Keratinocyte (primary cell): ENCODE data around the gene ADAMTS17. TPM values are rescaled to one million over a fixed set of nuclear protein-coding genes. Genes with fewer than 3 reads are reported as not detected.

Experiments
- DNase-seq: peaks from one replicate; pipeline ENCODE4 v3.0.0-alpha.2; 2011; ENCODE audit warnings: low read depth, missing footprints, low spot score
- FAIRE-seq: peaks from 2 replicates; lab custom pipeline; 2011; peaks lifted over from hg19 to GRCh38; lab: Jason Lieb, UNC
- H2AFZ ChIP-seq: 2 replicates; pipeline ENCODE4 v1.6.0; 2012; ENCODE audit warnings: low read length, control low read depth, inconsistent platforms; ENCODE audit not compliant: control insufficient read depth
- H3K27ac ChIP-seq: 2 replicates; pipeline ENCODE4 v1.5.1; 2011; ENCODE audit warnings: low read length; ENCODE audit not compliant: control insufficient read depth, insufficient read depth
- H3K27me3 ChIP-seq: 3 replicates; pipeline ENCODE4 v1.6.0; 2011; ENCODE audit warnings: low read length; ENCODE audit not compliant: control insufficient read depth, insufficient read depth; ENCODE audit errors: extremely low read depth
- H3K36me3 ChIP-seq, 2 experiments: 2 replicates in 1 of 2; 3 replicates in 1 of 2; pipeline ENCODE4 v1.5.1; 2011; ENCODE audit warnings: low read length in 2 of 2, mild to moderate bottlenecking in 1 of 2; ENCODE audit not compliant: control insufficient read depth in 2 of 2, insufficient read depth in 2 of 2; ENCODE audit errors: extremely low read depth in 1 of 2
- H3K4me1 ChIP-seq: 3 replicates; pipeline ENCODE4 v1.5.1; 2011; ENCODE audit warnings: low read length; ENCODE audit not compliant: control insufficient read depth, insufficient read depth; ENCODE audit errors: extremely low read depth
- H3K4me2 ChIP-seq: 3 replicates; pipeline ENCODE4 v1.6.0; 2011; ENCODE audit warnings: low read depth, low read length; ENCODE audit not compliant: control insufficient read depth, insufficient read depth; ENCODE audit errors: extremely low read depth
- H3K4me3 ChIP-seq, 3 experiments: fragments of 200-600 bp in 1 of 3; sonication (generic) in 1 of 3; 2 replicates in 2 of 3; 3 replicates in 1 of 3; pipeline ENCODE4 v1.5.1; 2011 to 2016; ENCODE audit warnings: low read length in 3 of 3, mild to moderate bottlenecking in 3 of 3, control low read depth in 2 of 3, inconsistent platforms in 1 of 3, low read depth in 1 of 3, mixed read lengths in 1 of 3, mixed run types in 1 of 3, moderate library complexity in 1 of 3; ENCODE audit not compliant: control insufficient read depth in 2 of 3, insufficient read depth in 2 of 3; ENCODE audit errors: extremely low read depth in 1 of 3
- H3K79me2 ChIP-seq: 2 replicates; pipeline ENCODE4 v1.6.0; 2012; ENCODE audit warnings: low read length; ENCODE audit not compliant: control insufficient read depth, insufficient read depth
- H3K9ac ChIP-seq: 3 replicates; pipeline ENCODE4 v1.6.0; 2011; ENCODE audit warnings: low read length; ENCODE audit not compliant: control insufficient read depth, insufficient read depth; ENCODE audit errors: extremely low read depth
- H3K9me1 ChIP-seq: 3 replicates; pipeline ENCODE4 v1.6.0; 2011; ENCODE audit warnings: low read length; ENCODE audit not compliant: control insufficient read depth, insufficient read depth; ENCODE audit errors: extremely low read depth
- H3K9me3 ChIP-seq: 2 replicates; pipeline ENCODE4 v1.5.1; 2012; ENCODE audit warnings: low read depth, low read length; ENCODE audit not compliant: control insufficient read depth
- H4K20me1 ChIP-seq: 3 replicates; pipeline ENCODE4 v1.6.0; 2011; ENCODE audit warnings: low read length; ENCODE audit not compliant: control insufficient read depth, insufficient read depth; ENCODE audit errors: extremely low read depth
- EZH2 ChIP-seq: IDR thresholded peaks from one replicate; pipeline ENCODE4 v1.6.1; 2012; ENCODE audit warnings: inconsistent platforms, mild to moderate bottlenecking, low read length, moderate library complexity
- dilution Hi-C: fragments of 300-500 bp; cut with MboI; formaldehyde crosslinking; loops from one replicate; pipeline ENCODE4 v1.7.0; 2020; ENCODE audit warnings: low sequenced_read_pairs; ENCODE audit not compliant: extremely low pct_ligation_motif_present
- polyA plus RNA-seq, 5 experiments: library from polyadenylated mRNA; depleted of rRNA in 3 of 5; stranded (reverse) in 3 of 5; stranded (forward) in 1 of 5; unstranded in 1 of 5; fragments of >200 nt; gene quantifications; 1 replicate in 1 of 5; 2 replicates in 3 of 5; 3 replicates in 1 of 5; pipeline versions ENCODE4 v1.2.1 to v1.2.3, GENCODE V29; 2011 to 2012; ENCODE audit warnings: missing spikeins in 2 of 5, low read depth in 1 of 5, low replicate concordance in 1 of 5
- TF ChIP-seq, protein P1 (sequence below), 3 experiments: IDR thresholded peaks in 1 of 3; conservative IDR thresholded peaks in 1 of 3; optimal IDR thresholded peaks in 1 of 3; 2 replicates in 2 of 3; 3 replicates in 1 of 3; pipeline versions ENCODE3 to v1.5.1; 2011; ENCODE audit warnings: low read length in 3 of 3, mild to moderate bottlenecking in 3 of 3, moderate library complexity in 2 of 3, control low read depth in 1 of 3, inconsistent platforms in 1 of 3; ENCODE audit not compliant: insufficient read depth in 2 of 3; ENCODE audit errors: extremely low read depth in 1 of 3

The ADAMTS17 gene
- polyA plus RNA-seq, 1 donor (not counting 4 experiments of a cell fraction or from before 2014, with no cell fraction given), result 0.18 TPM

DNA sequence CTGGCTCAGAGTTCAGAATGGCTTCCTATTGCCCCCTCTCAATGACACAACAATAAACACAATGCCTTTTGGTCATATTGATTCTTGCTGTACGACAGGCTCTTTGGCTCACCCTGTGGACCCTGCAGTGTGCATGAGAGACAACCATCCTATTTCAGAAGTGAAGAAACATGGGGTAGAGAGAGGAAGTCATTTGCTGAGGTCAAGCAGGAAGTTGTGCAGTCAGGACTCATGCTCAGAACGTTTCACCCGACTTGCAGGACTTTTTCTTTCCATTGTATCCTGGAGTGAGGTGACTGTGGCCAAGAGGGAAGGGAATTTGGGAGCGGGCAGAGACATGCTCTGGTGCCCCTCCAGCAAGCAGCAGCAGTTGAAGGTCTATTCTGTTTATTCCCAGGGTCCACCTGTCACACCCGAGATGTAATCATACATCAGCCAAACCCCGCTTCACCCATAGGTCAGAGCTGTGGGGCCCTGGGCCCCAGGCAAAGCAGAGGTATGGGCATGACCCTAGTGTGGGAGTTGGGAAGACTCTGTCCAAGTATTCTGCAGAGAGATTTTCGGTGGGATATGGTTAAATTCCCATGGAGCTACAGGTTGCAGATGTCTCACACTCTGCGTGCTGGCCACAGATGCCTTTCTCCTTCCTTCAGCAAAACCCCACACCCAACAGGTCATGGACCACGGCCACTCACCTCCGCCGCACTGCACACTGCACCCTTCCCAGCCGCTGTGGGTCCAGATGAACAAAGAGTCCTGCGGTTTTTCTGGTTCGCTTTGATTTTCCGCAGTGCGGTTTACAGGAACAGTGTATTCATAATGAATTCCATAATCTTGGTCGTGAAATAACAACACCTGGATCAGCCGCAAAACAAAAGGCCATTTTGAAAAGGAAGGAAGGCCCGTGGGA, 290.6 kb downstream of the ADAMTS17 start:
- H3K4me1 ChIP-seq, result no peaks in the 10 kb centered on the region
- H3K9me1 ChIP-seq, result no peaks in the 10 kb centered on the region
- no peaks in the 10 kb centered on the region for H3K79me2 ChIP-seq
- dilution Hi-C loops, result no loop called here
- no peak overlapping the region for H3K27ac ChIP-seq
- H3K4me3 ChIP-seq, result no peak overlapping the region
- H3K9me3 ChIP-seq, result no peaks in the 10 kb centered on the region
- no peak overlapping the region for H2AFZ ChIP-seq
- no peaks in the 10 kb centered on the region for H4K20me1 ChIP-seq
- no peak overlapping the region for H3K4me2 ChIP-seq
- H3K9ac ChIP-seq, result no peak overlapping the region
- no peak for FAIRE-seq
- DNase-seq, result no peak
- peaks cover 42% of the 10 kb centered on the region for H3K27me3 ChIP-seq
- no peaks in the 10 kb centered on the region for H3K36me3 ChIP-seq
- TF ChIP-seq, protein P1, sequence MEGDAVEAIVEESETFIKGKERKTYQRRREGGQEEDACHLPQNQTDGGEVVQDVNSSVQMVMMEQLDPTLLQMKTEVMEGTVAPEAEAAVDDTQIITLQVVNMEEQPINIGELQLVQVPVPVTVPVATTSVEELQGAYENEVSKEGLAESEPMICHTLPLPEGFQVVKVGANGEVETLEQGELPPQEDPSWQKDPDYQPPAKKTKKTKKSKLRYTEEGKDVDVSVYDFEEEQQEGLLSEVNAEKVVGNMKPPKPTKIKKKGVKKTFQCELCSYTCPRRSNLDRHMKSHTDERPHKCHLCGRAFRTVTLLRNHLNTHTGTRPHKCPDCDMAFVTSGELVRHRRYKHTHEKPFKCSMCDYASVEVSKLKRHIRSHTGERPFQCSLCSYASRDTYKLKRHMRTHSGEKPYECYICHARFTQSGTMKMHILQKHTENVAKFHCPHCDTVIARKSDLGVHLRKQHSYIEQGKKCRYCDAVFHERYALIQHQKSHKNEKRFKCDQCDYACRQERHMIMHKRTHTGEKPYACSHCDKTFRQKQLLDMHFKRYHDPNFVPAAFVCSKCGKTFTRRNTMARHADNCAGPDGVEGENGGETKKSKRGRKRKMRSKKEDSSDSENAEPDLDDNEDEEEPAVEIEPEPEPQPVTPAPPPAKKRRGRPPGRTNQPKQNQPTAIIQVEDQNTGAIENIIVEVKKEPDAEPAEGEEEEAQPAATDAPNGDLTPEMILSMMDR (optimal IDR thresholded peaks at IDR 0.05 in 1 of 3, IDR thresholded peaks at IDR 0.05 in 1 of 3, conservative IDR thresholded peaks at IDR 0.05 in 1 of 3; ENCODE audit: extremely low read depth in 1 of 3, insufficient read depth in 2 of 3, low read length in 3 of 3), result no peak
- TF ChIP-seq EZH2, result no peak

DNA sequence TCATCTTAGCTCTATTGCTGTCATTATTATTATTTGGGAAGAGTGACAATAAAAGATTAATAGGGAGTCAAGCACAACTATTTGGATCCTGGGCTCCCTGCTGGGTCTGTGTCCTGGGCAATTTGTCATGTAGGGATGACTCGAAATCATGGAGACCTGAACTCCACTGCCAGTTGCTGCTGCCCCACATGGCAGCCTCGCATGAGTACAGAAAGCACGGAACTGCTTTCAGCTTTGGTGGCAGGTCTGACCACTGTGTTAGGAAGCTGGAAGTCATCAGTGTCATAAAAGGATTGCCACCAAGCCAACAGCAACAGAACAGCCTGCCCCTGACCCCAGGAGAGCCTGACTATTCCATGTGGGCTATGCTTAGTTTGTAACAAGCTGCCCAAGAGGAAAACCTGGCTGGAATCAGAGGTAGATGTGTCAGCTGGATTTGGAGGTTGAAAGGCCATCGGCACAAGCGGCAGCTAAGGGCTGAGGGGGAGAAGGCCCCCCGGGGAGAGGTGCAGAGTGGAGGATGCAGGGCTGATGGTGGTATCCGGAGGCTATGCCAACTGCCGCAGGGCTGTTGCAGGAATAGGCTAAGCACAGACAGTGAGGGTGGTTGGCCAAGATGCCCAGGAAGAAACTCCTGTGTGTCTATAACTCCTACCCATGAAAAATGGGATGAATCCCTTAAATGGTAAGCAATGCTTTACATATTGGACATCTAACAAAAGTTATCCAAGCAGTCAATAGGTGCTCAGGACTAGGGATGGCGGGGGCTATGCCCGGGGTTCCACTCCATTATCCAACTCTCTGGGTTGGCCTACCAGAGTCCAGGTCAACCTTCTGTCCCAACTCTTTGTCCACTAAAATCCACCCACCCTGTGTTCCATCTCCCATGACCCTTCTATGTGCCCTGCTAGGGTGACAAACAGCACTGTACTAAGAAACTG, 291.6 kb downstream of the ADAMTS17 start:
- H3K4me3 ChIP-seq, result no peak overlapping the region
- DNase-seq (no peak), FAIRE-seq (no peak)
- no peak overlapping the region for H3K27ac ChIP-seq
- dilution Hi-C loops, result no loop called here
- no peaks in the 10 kb centered on the region for H3K4me1 ChIP-seq
- peaks cover 39% of the 10 kb centered on the region for H3K27me3 ChIP-seq
- no peaks in the 10 kb centered on the region for H3K36me3 ChIP-seq
- H2AFZ ChIP-seq, result no peak overlapping the region
- H3K9me1 ChIP-seq, result no peaks in the 10 kb centered on the region
- H3K4me2 ChIP-seq, result no peak overlapping the region
- no peaks in the 10 kb centered on the region for H4K20me1 ChIP-seq
- no peaks in the 10 kb centered on the region for H3K79me2 ChIP-seq
- H3K9me3 ChIP-seq, result no peaks in the 10 kb centered on the region
- TF ChIP-seq, protein P1 (optimal IDR thresholded peaks at IDR 0.05 in 1 of 3, IDR thresholded peaks at IDR 0.05 in 1 of 3, conservative IDR thresholded peaks at IDR 0.05 in 1 of 3; ENCODE audit: extremely low read depth in 1 of 3, insufficient read depth in 2 of 3, low read length in 3 of 3), result no peak
- no peak for TF ChIP-seq EZH2
- H3K9ac ChIP-seq, result no peak overlapping the region
